Mesothelial cell of epicardium (in vitro differentiated cells): ENCODE results near the gene KRTAP10-2. TPM values are rescaled to one million over a fixed set of nuclear protein-coding genes. Genes with fewer than 3 reads are reported as not detected.

Experiments used
- DNase-seq, 2 experiments: peaks; one replicate each; pipeline ENCODE4 v3.0.0; 2021; ENCODE audit warnings: low spot score in 2 of 2; ENCODE audit not compliant: unreplicated experiment in 2 of 2
- H3K27ac Mint-ChIP-seq: 2 replicates; pipeline ENCODE4 v1.8.0; 2021; ENCODE audit warnings: mixed read lengths
- H3K27me3 Mint-ChIP-seq: 2 replicates; pipeline ENCODE4 v1.8.0; 2021; ENCODE audit warnings: low read depth, mixed read lengths
- H3K36me3 Mint-ChIP-seq: 2 replicates; pipeline ENCODE4 v1.8.0; 2021; ENCODE audit warnings: mixed read lengths
- H3K4me1 Mint-ChIP-seq: 2 replicates; pipeline ENCODE4 v1.8.0; 2021; ENCODE audit warnings: mixed read lengths
- H3K4me3 Mint-ChIP-seq: 2 replicates; pipeline ENCODE4 v1.8.0; 2021; ENCODE audit warnings: mild to moderate bottlenecking, moderate library complexity, mixed read lengths
- H3K9me3 Mint-ChIP-seq: 2 replicates; pipeline ENCODE4 v1.8.0; 2021; ENCODE audit warnings: mixed read lengths
- total RNA-seq: library from RNA; stranded (reverse); gene quantifications from 3 replicates; pipeline ENCODE4 v1.2.1, GENCODE V29; 2021
- TF ChIP-seq, protein P1 (sequence below): fragments of 200-600 bp; sonication (generic); IDR thresholded peaks from one replicate; pipeline ENCODE4 v1.5.0; 2021; ENCODE audit warnings: antibody characterized with exemption; ENCODE audit not compliant: unreplicated experiment

Gene KRTAP10-2
- total RNA-seq, 1 donor from 2014 or later, result not detected

DNA sequence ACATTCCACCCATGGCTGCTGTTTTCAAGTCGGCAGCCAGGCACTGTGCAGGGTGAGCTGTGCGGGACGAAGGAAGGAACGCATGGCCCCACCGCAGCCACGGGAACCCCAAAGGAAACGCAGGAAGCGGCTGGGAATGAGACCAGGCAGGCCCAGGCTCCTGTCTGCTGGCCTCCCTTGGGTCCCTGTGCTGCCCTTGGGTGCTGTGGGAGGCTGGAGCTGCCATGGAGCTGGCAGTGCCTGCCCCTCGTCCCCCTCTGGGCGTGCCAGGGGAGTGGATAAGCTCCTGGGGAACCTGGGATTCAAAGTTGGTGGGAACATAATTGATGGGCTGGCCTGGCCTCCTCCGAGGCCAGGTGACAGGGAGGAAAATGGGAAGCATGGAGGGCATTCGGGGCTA, 17.0 kb upstream of the KRTAP10-2 start:
- H3K27me3 Mint-ChIP-seq, result peaks cover 4% of the 10 kb centered on the region
- no peak overlapping the region for H3K4me3 Mint-ChIP-seq
- H3K27ac Mint-ChIP-seq, result no peak overlapping the region
- TF ChIP-seq, protein P1, sequence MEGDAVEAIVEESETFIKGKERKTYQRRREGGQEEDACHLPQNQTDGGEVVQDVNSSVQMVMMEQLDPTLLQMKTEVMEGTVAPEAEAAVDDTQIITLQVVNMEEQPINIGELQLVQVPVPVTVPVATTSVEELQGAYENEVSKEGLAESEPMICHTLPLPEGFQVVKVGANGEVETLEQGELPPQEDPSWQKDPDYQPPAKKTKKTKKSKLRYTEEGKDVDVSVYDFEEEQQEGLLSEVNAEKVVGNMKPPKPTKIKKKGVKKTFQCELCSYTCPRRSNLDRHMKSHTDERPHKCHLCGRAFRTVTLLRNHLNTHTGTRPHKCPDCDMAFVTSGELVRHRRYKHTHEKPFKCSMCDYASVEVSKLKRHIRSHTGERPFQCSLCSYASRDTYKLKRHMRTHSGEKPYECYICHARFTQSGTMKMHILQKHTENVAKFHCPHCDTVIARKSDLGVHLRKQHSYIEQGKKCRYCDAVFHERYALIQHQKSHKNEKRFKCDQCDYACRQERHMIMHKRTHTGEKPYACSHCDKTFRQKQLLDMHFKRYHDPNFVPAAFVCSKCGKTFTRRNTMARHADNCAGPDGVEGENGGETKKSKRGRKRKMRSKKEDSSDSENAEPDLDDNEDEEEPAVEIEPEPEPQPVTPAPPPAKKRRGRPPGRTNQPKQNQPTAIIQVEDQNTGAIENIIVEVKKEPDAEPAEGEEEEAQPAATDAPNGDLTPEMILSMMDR, result no peak
- peaks cover 24% of the 10 kb centered on the region for H3K9me3 Mint-ChIP-seq
- no peaks in the 10 kb centered on the region for H3K4me1 Mint-ChIP-seq
- DNase-seq, result no peak
- no peaks in the 10 kb centered on the region for H3K36me3 Mint-ChIP-seq

DNA sequence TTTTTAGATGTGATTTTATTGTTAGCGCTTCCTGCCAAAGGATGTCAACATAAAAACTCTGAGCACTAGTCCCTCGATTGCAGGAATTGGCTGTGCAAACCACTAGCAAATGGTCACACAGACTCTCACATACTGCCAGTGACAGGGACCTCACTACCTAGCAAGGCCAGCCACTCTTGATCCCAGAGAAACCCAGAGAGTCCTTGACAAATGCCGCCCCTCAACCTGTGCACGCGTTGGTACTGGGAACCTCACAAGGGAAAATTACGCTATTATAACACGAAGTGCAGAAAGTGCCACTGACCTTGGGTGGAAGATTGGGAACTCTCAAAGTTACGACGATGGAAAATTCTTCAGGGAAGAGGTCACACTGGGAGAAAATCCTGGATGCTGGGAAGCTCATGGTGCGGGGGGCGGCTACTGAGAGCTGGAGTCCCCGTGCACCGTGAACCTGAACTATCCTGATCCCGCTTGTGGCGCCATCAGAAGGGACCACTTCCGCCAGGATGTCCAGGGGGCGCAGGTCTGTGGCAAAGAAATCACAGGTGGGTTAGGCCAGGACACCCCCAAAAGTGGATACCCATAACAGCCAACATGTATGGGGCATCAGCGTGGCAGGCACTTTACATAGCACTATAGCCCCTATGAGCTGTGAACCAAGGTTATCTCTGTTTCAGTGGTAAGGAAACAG, 16.3 kb upstream of the KRTAP10-2 start:
- TF ChIP-seq, protein P1, result no peak
- Mint-ChIP-seq H3K9me3 (peaks cover 25% of the 10 kb centered on the region), H3K4me1 (no peaks in the 10 kb centered on the region), H3K27ac (no peak overlapping the region), H3K4me3 (no peak overlapping the region), H3K27me3 (peaks cover 4% of the 10 kb centered on the region), H3K36me3 (no peaks in the 10 kb centered on the region)
- DNase-seq, result no peak

DNA sequence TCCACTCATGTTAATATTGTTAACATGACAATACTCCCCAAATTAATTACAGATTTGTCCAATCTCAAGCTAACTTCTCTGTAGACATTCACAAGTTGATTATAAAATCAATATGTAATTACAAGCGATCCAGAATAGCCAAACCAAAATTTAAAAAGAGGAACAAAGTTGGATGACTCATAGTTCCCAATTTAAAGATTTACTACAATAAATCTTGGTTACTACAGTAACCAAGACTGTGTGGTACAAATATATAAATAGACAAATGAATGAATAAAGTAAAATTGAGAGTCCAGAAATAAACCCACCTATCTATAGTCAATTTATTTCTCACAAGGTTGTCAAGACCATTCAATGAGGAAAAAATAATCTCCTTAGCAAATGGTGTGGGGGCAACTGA, 15.1 kb upstream of the KRTAP10-2 start:
- peaks cover 4% of the 10 kb centered on the region for H3K27me3 Mint-ChIP-seq
- TF ChIP-seq, protein P1, result no peak
- H3K4me3 Mint-ChIP-seq, result no peak overlapping the region
- no peaks in the 10 kb centered on the region for H3K4me1 Mint-ChIP-seq
- H3K27ac Mint-ChIP-seq, result no peak overlapping the region
- peaks cover 25% of the 10 kb centered on the region for H3K9me3 Mint-ChIP-seq
- H3K36me3 Mint-ChIP-seq, result no peaks in the 10 kb centered on the region
- DNase-seq, result no peak

DNA sequence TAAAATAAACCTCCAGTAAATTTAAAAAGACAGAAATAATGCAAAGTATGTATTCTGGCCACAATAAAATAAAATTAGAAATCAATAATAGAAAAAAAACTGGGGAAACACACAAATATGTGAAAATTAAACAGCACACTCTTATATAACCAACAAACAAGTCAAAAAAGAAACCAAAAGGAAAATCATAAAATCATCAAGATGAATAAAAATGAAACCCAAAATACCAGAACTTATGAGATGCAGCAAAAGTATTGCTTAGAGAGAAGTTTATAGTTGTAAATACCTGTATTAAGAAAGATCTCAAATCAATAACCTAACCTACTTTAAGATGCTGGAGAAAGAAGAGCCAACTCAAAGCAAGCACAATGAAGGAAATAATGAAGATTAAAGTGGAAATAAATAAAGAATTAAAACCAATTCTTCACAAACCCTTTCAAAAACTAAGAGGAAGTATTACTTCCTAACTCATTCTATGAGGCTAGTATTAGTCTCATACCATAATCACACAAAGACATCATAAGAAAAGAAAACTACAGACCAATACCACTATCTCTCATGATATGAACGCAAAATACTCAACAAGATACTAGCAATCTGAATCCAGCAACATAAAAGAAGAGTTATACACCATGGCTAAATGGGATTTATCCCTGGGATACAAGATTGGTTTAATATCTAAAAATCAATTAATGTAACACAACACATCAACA, 13.7 kb upstream of the KRTAP10-2 start:
- no peak overlapping the region for H3K27ac Mint-ChIP-seq

DNA sequence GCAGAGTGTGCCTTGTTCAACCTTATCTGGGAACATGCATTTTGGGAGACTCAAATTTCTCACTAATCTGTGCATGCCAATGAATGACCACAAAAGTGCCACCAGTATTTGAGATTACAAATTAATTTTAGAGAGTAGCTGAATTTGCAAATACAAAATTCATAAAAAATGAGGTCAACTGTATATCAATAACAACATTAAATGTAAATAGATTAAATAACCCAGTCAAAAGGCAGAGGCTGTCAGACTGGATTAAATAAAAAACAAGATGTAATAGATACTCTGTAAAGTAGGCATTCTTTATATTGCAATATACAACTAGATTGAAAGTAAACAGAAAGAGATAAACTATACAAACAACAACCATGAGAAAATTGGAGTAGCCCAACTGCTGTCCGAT, 12.8 kb upstream of the KRTAP10-2 start:
- H3K4me3 Mint-ChIP-seq, result no peak overlapping the region
- no peak overlapping the region for H3K27ac Mint-ChIP-seq
- H3K4me1 Mint-ChIP-seq, result no peaks in the 10 kb centered on the region

More for the DNA sequence above, 13.7 kb upstream of the KRTAP10-2 start:
- H3K9me3 Mint-ChIP-seq, result peaks cover 27% of the 10 kb centered on the region
- H3K36me3 Mint-ChIP-seq, result no peaks in the 10 kb centered on the region
- H3K27me3 Mint-ChIP-seq, result peaks cover 9% of the 10 kb centered on the region
- TF ChIP-seq, protein P1, result no peak
- H3K4me3 Mint-ChIP-seq, result no peak overlapping the region
- no peaks in the 10 kb centered on the region for H3K4me1 Mint-ChIP-seq
- DNase-seq, result no peak

More for the DNA sequence above, 12.8 kb upstream of the KRTAP10-2 start:
- Mint-ChIP-seq H3K9me3 (peaks cover 30% of the 10 kb centered on the region), H3K36me3 (no peaks in the 10 kb centered on the region), H3K27me3 (peaks cover 9% of the 10 kb centered on the region)
- DNase-seq, result no peak
- TF ChIP-seq, protein P1, result no peak
